Globus pallidus (tissue), 1 donor: ENCODE data around the gene TEC.

Source experiments
- DNase-seq: peaks from one replicate; pipeline ENCODE4 v3.0.0-alpha.2; 2015; ENCODE audit warnings: low spot score

The TEC gene

DNA sequence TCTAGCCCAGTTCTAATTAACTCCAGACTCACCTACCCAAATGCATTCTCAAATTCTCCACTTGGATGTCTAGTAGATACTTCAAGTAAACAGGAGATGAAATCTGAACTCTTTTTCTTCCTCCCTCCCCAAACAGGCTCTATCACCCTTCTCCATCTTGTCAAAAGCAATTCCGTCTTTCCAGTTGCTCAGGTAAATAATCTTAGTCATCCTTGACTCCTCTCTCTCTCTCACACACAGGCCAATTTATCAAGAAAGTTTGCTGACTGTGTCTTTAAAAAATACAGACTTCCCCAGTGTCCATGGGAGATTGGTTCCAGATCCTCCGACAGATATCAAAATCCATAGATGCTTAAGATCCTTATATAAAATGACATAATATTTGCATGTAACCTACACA is 148.5 kb downstream of the TEC start:
- DNase-seq, result no peak

DNA sequence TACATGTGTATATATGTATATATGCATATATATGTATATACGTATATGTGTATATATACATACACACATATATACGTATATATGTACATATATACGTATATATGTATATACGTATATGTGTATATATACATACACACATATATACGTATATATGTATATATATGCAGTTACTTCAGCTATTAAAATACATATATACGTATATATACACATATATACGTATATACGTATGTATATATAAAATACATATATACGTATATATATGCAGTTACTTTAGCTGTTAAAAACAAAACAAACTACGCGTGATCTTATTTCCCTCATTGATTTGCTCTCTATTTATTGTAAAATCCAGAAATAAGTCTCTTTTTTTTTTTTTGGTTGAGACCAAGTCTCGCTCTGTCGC is 149.5 kb downstream of the TEC start:
- DNase-seq, result no peak

DNA sequence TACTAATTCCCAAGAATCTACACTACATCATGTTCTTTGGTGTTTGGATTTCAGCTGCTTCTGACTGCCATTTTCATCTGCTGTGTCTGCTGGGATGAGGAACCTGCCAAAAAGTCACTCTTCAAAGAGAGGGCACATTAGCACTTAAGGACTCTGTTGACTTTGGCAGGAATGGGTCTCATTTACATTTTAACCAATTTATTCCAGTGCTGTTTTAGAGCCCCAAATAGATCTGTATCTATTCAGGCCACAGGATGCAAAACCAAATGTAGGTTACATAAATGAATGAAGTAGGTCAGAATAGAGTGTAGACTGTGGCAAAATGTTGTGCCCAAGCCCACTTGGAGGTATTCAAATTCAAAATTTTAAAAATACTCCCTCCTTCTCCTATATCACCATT is 150.0 kb downstream of the TEC start:
- DNase-seq, result no peak

DNA sequence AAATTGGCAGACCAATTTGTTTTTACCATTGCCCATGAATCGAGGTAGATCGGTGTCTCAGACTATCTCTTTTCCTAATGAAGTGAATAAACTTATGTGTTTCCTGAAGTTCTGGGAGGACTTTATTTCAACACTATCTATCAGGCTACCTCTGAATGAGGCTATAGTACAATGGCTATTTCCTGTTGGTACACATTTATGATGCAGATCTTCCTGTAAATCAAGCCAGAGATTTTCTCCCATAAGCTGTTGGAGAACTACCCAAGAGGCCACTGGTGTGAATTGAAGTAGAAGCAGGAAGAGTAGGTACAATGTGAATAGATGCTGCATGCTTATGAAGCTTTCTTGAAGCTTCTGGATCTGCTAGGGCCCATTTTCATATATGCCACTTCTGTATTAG is 151.6 kb downstream of the TEC start:
- DNase-seq, result no peak

DNA sequence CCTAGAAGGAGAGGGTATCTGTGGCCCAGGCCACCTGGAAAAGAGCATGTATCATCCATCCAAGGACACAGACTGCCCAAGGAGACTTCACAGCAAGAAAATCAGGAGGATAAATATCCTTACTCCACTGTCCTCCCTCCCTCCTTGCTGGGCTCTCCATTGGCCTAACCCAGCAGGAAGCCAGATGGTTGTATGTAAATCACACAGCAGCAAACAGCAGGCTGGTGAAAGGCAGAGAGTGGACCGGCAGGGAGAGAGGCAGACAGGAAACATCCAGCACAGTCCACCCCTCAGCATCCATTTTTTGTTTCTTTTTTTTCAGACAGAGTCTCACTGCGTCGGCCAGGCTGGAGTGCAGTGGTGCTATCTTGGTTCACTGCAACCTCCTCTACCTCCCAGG is 153.1 kb downstream of the TEC start:
- DNase-seq, result no peak

DNA sequence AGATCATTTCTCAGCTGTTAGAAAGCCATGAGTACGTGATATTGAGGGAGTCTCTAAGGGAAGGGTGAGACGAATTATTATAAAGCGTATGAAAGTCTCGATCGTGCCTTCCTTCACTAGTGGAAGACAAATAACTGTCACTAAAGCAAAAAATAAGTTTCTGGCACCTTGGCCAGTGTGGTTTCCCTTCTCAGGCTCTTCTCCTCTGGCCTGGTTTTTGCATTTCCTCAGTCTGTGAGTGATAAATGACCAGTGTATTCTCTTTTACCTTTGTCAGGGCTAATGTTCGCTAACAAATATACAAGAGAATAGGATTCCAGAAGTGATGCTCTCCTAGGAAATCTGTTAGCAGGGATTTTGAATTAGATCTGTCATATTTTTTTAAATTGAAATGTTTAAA is 155.2 kb downstream of the TEC start:
- DNase-seq, result no peak

DNA sequence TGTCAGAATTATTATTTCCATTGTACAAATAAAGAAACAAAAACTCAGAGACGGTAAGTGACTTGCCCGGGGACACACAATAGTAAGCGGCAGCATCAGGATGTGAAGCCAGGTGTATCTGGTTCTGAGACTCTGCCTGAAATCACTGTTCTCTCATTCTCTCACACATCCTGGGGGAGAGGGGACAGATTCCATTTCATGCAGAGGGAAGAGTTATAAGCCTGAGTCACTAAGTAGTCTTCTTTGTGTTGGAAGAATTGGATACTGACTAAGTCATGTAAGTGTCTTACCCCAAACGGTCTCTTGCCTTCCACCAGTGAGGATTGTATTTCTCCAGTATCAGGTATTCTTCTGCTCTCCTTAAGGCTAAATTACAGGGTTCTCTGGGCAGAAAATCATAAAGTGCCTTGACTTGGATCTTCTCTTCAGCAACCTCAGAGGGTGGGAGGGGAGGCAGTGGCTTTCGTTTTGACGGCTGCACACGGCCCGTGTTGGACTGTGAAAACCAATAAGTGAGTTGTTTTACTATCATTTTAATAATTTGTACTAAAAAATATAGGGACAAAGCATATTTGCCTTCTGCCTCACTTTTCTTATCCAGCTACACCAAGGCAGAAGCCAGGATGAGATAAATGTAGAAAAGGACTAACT is 157.5 kb downstream of the TEC start:
- no peak for DNase-seq

DNA sequence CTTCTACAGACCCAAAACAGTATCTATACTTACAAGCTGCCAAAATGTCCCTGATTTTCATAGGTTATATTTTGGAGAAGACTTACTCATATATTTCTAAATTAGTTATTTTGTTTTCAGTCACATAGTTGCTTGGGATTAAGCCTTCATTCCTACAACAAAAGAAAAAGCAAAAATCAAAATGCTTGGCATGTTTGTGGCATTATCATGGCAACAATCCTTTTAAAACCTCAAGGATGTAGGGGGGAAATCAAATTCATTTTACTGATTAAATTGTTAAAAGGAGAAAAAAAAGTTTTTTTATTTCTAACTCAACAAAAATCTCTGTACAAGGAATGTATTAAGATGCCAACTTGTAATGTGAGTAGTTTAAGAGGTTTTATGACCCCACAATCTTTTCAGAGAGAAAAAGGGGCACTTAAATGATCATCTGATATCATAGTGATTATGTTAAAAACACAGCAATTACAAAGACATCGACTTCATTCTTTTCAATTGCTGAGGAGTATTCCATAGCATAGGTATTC is 159.1 kb downstream of the TEC start:
- DNase-seq, result no peak

DNA sequence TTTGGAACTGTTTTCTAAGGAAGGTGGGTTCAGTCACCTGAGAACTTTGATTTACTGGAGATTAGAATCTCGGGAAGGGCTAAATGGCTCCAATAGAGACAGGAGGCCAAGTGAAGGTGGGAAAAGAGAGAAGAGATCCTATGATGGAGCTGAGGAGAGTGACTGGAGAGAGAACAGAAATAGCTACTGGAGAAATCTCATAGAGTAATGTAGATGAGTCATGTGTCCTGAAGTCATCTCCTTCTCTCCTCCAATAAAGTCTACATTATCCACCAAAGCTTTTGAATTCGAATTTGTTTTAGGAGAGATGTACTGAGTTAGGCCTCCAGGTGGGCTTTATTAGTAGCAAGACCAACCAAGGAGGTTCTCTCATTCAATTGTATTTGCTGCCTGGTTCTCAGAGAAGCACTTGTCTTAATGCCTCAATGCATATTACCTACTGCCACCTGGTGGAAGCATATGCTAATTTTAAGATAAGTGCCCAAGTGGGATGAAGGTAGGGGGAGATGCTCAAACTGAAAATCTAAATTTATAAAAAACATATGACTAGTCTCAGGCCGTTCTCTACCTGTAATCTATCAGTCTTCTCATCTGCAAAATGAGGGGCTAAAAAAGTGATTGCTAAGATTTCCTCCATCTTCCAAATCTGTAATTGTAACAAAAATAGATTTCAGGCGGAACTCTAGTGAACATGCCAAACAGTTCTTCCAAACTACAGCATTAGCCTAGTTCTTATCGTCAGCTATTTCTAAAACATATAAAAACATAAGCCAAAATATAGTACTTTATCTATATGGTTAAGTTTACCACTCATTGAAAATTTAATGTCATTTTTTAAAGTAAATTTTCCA is 160.0 kb downstream of the TEC start:
- DNase-seq, result no peak

DNA sequence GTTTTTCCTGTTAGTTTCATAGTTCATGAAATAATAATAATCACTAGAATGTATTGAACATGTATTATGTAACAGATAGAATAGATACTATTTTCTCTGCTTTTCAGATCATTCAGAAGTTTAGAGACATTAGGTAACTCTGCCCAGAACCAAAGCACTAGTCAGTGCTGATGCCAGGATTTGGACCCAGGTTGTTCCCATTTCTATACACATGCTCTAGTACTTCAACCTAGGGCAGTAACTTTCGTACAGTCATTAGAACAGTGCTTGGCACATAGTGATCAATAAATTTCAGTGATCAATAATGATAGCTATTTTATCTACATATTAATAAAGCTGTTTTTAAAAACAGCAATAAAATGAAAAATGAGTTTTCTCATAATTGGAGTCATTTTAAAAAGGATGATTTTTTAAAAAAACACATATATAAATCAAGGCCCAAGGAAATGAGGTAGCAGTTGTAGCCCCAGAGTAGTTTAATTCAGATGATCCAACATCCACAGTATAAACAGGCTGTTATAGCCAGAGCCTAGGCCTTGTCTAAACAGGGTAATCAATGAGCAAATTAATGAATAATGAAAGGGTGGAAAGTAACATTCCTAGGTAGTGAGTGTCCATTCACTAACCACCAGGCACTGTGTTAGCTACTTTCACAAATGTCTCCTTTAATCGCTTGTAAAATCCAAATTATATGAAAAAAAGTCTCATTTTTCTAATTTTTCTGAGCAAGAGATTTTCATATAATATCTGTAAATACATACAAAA is 161.1 kb downstream of the TEC start:
- DNase-seq, result no peak

DNA sequence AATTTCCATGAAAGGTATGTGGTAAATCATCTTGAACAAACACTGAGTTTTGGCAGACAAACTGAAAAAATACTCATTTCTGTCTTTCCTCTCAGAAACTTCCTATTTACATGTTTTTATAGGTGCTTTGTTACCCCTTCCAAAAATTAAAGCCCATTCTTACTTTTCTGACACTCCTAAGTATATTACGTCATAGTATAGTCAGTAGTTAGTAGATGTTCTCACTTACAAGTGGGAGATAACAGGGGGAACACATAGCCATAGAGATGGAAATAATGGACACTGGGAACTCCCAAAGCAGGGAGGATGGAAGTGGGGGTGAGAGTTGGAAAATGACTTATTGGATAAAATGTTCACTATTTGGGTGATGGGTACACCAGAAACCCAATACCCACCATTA is 164.4 kb downstream of the TEC start:
- no peak for DNase-seq

DNA sequence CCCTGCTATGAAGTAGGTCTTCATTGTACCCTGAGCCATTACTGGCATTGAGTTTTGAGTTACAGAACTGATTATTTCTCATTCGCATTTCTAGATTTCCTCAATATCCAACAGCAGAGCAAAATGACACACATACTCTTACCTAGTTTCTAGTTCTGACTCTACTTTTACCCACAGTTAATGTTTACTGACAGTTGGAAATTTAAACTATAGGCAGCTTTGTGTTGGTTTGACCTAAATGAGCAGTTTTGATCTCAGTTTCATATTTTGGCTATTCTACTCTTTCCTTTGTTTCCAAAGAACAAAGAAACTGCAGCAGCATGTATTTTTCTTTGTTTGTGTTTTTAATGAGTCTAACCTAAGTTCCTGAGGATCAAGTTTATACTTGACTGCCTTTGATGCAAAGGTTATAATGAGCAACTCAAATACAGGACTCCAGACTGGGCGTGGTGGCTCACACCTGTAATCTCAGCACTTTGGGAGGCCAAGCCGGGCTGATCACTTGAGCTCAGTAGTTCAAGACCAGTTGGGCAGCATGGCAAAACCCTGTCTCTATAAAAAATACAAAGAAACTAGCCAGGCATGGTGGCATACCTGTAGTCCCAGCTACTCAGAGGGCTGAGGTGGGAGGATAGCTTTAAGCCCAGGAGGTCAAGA is 166.0 kb downstream of the TEC start:
- no peak for DNase-seq

DNA sequence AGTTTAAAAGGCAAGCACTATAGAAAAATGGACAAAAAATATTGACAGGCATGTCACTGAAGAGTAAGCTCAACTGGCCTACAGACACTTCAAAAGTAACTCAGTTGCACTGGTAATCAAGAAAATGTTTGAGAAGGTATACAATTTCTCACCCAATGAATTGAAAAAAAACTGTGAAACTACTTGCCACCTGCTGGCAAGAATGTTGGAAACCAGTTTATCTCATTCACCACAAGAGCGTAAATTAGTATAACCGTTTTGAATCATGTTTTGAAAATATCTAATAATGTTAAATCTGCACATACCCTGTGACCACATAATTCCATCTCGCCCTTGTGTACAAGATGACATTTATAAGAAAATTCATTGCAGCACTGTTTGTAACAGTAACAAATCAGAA is 167.3 kb downstream of the TEC start:
- no peak for DNase-seq

DNA sequence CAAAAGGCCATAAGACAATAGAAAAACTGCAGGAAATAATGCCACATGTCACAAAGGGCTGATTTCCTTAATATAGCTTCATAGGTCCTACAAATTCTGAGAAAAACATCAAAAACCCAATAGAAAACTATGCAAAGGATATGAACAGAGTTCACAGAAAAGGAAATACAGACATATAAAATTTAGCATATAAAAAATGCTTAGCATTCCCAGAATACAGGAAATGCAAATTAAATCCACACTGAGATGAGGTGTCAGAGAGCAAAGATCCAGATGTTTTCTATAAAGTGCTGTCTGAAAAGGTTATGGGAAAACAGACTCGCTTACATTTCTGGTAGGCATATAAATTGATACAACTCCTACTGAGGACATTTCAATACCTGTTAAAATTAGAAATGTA is 169.4 kb downstream of the TEC start:
- no peak for DNase-seq

DNA sequence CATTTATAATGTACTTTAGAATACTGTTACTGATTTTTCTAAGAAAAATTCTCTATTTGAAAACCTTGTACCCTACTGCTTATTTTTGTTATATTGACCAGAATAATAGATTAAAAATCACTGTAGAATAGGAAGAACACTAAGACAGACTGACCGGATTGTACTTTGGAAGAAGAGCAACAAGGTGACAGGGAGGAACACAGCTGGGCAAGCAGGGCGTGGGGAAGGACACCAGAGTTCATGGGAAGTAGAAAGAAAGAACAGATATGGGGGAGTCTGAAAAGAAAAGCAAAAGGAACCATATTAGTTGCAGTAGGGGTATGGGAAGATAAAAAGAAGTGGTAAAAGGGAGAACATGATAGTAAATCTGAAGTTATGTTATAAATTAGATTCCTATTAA is 174.2 kb downstream of the TEC start:
- DNase-seq, result no peak

DNA sequence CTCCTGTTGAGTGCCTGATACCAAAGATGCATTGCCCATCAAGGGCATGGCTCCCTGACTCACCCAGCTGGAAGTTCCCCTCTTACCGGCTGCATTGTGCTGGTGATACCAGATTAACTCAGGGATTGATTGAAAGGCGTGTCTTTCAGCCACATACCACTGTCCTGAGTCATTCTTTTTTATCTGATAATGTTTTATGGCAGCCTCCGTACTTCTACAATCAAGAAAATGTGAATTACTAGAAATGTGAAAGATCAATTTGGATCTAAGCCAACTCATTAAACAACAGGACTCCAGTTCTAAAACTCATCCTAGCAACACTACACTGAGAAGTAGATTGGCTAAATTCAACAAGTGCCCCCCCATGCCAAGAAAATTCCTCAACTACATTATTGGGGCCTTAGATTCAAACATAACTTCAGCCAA is 175.6 kb downstream of the TEC start:
- no peak for DNase-seq

DNA sequence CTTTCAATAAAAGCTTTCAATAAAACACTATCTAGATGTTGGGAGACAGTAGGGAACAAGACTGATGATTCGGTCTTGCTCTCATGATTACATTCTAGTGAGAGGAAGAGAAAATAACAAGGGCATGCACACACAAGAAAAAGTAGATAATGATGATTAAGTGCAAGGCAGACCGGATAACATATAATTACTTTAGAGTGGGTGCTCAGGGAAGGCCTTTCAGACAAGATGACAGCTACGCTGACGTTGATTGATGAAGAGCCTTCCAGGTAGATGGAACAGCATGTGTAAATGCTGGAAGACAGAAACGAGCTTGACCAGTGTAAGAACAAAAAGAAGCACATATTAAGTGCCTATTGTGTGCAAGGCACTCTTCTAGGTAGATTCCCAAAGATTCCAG is 179.0 kb downstream of the TEC start:
- DNase-seq, result no peak

DNA sequence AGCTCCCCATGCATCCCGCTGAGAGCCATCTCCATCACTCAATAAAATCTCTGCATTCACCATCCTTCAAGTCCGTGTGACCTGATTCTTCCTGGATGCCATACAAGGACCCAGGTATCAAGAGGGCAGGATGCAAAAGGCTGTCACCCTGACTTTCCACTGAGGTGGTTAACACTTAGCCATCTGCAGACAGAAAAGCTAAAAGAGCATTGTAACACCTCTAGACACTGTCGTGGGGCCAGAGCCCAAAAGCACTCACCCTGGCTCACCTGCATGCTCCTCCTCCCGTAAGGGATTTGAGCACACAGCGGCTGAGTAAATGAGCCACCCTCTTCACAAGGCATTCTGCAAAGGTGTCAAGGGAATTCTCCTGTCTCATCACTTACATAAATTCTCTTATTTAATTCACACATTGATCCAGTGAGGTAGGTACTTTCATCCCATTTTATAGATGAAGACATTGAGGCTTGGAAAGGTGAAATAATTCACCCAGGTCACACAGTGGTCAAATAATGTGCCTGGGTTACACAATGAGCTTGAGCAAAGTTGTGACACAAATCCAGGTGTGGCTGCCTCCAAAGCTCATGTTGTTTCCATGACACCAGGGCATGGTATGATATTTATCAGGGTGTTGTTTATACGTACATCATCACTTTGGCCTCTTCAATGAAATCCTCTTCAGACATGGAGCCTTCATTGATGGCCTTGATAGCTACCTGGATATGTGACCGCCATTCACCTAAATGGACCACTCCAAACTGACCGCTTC is 183.6 kb downstream of the TEC start:
- DNase-seq, result no peak
